ENCODE results near the gene COL16A1.

Gene COL16A1

DNA sequence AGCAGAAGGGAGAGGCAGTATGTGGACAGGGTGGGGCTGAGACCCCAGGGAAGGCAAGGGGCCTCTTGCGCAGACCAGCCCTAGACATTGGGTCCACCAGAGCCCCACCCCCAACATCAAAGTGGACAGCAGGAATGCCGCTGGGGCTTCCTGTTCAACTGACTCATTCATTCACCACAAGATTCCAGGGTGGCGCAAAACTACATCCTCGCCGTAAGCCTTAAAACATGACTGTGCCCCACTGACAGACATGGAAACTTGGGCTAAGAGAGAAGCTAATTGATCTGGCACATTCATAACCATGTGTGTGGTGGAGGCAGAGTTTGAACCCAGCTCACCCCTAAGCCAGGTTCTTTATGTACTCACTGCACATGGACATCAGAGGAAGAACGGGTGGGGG is 14.0 kb downstream of the COL16A1 start:
- peak overlapping the region in 5 of 11 experiments; percentile 16 to 64 (median 49); a peak in 9 of 22 replicates for H3K4me2 ChIP-seq

DNA sequence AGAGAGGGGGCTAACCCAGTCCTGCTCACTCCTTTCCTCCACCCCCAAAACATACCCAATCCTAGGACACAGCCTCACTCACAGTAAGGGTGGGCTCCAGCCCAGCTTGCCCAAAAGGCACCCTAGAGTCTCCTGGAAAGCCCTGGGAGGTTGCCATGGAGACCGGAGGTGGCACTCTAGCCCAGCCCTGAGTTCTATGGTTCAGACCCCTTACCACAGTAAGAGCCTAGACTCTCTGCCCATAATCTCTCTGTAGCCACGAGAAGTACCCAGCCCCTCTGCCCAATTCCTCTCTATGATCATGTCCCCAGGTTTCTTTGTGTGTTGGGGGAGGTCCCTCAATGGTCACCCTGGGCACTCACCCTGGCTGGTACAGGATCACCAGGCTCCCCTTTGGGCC is 14.4 kb downstream of the COL16A1 start:
- Histone ChIP-seq H3K27ac (0 out of 22 replicates have a peak overlapping the region, but pooled peaks of 1 of the 11 experiments have one; percentile 13), H3K4me1 (peaks cover 0 to 14% (median 7%) of the 10 kb centered on the region in 10 experiments; a peak in 11 of 20 replicates)

More for the DNA sequence above, 14.0 kb downstream of the COL16A1 start:
- no peaks in the 10 kb centered on the region for H3K9me3 ChIP-seq (replicated peaks in 1 of 11)
- H3K27me3 ChIP-seq, result no peaks in the 10 kb centered on the region
- TF ChIP-seq Cebpa-rat (IDR thresholded peaks at IDR 0.05), result no peak
- H3K4me1 ChIP-seq, result peaks cover 0 to 14% (median 7%) of the 10 kb centered on the region in 10 experiments; a peak in 11 of 20 replicates
- H3K9ac ChIP-seq, result no peak overlapping the region
- no peak overlapping the region for H3K4me3 ChIP-seq
- H3K36me3 ChIP-seq, result no peaks in the 10 kb centered on the region
- 0 out of 22 replicates have a peak overlapping the region, but pooled peaks of 1 of the 11 experiments have one; percentile 13 for H3K27ac ChIP-seq
- no peaks in the 10 kb centered on the region for H4K20me1 ChIP-seq

DNA sequence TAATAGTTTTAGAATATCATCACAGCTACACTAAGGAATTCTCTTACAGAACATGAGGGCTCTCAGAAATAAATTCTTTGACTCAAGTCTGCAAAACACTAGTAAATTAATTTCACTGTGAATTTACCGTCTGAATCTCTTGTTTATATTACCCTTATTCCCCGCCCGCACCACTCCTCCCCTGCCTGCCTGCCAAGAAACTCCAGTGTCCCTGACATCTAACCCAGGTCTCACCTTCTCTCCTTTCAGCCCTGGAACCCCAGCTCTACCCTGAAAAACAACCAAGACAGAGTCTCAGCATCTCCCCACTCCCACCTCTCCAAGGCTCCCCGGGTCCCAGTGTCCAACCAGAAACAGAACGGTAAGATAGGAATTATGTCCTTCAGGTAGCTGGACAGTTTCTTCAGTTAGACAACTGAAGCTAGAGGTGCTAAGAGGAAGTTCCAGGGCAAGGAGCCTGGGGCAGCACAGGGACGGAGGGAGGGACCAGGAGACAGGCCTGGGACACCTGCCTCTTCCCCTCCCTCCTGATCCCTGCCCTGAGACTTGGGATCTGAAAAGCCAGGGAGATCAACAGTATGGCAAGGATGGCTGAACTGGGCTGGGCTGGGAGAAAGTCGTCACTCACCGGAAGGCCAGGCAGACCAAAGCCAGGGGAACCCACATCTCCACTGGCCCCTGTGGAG is 15.4 kb downstream of the COL16A1 start:
- Histone ChIP-seq H3K9ac (no peak overlapping the region), H3K27ac (no peak overlapping the region), H4K20me1 (peaks cover 0 to 4% (median 0%) of the 10 kb centered on the region in 11 experiments; a peak in 1 of 22 replicates), H3K4me2 (no peak overlapping the region), H3K36me3 (no peaks in the 10 kb centered on the region), H3K27me3 (no peaks in the 10 kb centered on the region; a peak in 1 of 22 replicates), H3K4me1 (peaks cover 0 to 14% (median 7%) of the 10 kb centered on the region in 10 experiments; a peak in 11 of 20 replicates), H3K4me3 (no peak overlapping the region), H3K9me3 (replicated peaks in 1 of 11) (no peaks in the 10 kb centered on the region)
- TF ChIP-seq Cebpa-rat (IDR thresholded peaks at IDR 0.05), result no peak

More for the DNA sequence above, 14.4 kb downstream of the COL16A1 start:
- Histone ChIP-seq H3K36me3 (no peaks in the 10 kb centered on the region), H3K4me2 (peak overlapping the region in 5 of 11 experiments; percentile 16 to 64 (median 49); a peak in 8 of 22 replicates), H3K9me3 (replicated peaks in 1 of 11) (no peaks in the 10 kb centered on the region), H3K9ac (no peak overlapping the region), H3K27me3 (no peaks in the 10 kb centered on the region; a peak in 1 of 22 replicates), H3K4me3 (no peak overlapping the region), H4K20me1 (peaks cover 0 to 3% (median 0%) of the 10 kb centered on the region in 11 experiments; a peak in 1 of 22 replicates)
- no peak for TF ChIP-seq Cebpa-rat (IDR thresholded peaks at IDR 0.05)

DNA sequence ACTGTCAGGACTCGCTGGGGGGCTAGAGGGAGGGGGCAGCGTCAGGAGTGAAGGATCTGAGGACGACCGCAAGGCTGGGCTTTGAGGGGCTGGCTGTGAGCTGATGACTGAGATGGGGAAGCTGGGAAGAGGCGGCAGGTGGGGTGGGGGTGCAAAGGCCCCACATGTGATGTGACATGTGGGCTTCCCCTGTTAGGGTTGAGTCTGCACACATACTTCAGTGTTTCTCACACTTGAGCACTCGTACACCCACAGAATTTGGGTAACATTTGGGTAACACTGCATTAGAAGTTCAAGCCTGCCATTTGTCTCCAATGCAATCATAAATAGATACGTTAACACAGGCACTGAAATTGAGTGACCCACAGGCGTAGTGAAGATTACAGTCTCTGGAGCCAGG is 16.2 kb downstream of the COL16A1 start:
- Histone ChIP-seq H3K27me3 (no peaks in the 10 kb centered on the region; a peak in 1 of 22 replicates), H3K36me3 (no peaks in the 10 kb centered on the region), H3K4me1 (peaks cover 0 to 17% (median 7%) of the 10 kb centered on the region in 10 experiments; a peak in 11 of 20 replicates), H4K20me1 (peaks cover 0 to 11% (median 0%) of the 10 kb centered on the region in 11 experiments; a peak in 1 of 22 replicates), H3K4me3 (no peak overlapping the region), H3K9ac (no peak overlapping the region), H3K27ac (no peak overlapping the region), H3K4me2 (no peak overlapping the region), H3K9me3 (replicated peaks in 1 of 11) (no peaks in the 10 kb centered on the region)
- no peak for TF ChIP-seq Cebpa-rat (IDR thresholded peaks at IDR 0.05)

DNA sequence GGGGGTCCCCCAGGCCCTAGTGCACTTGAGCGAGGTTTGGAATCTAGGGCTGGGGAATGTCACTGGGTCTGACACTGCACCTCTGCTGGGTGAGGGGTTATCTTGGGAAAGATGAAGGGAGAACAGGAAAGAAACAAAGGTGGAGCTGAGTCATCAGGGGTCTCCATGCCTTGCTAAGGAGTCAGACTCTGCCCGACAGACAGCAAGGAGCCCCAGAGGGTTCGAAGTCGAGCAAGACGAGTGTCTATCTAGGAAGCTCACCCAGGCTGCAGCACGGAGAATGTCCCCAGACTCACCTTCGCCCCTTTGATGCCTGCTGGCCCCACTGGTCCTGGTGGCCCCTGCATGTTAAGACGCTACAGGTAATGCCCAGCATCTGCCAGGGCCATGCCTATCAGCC is 18.0 kb downstream of the COL16A1 start:
- no peaks in the 10 kb centered on the region; a peak in 1 of 22 replicates for H3K27me3 ChIP-seq
- no peak overlapping the region for H3K27ac ChIP-seq
- H3K4me3 ChIP-seq, result no peak overlapping the region
- H3K9me3 ChIP-seq (replicated peaks in 1 of 11), result no peaks in the 10 kb centered on the region
- no peaks in the 10 kb centered on the region for H3K36me3 ChIP-seq
- peaks cover 0 to 18% (median 9%) of the 10 kb centered on the region in 10 experiments; a peak in 12 of 20 replicates for H3K4me1 ChIP-seq
- H3K4me2 ChIP-seq, result no peak overlapping the region
- peaks cover 0 to 11% (median 0%) of the 10 kb centered on the region in 11 experiments; a peak in 1 of 22 replicates for H4K20me1 ChIP-seq
- TF ChIP-seq Cebpa-rat (IDR thresholded peaks at IDR 0.05), result no peak
- no peak overlapping the region for H3K9ac ChIP-seq

DNA sequence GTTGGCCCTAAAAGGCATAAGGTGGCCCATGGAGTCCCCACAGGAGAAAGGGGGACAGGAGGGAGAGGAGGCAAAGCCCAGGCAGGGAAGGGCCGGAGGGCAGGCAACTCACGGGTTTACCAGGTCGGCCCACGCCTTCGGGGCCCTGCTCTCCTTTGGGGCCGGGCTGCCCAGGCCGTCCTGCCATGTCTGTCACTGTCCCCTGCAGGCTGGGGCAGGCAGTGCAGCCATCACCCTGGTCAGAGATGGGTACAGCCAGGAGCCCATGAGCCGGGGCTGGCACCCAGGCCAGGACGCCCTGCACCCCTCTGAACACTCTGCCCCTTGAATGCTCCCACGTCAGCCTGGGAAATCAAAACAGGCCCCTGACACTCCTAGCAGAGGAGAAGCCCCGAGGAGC is 19.8 kb downstream of the COL16A1 start:
- no peak for TF ChIP-seq Cebpa-rat (IDR thresholded peaks at IDR 0.05)
- no peak overlapping the region for H3K4me3 ChIP-seq
- no peak overlapping the region for H3K27ac ChIP-seq
- no peaks in the 10 kb centered on the region for H3K9me3 ChIP-seq (replicated peaks in 1 of 11)
- H3K27me3 ChIP-seq, result no peaks in the 10 kb centered on the region; a peak in 1 of 22 replicates
- no peaks in the 10 kb centered on the region for H3K36me3 ChIP-seq
- H3K4me1 ChIP-seq, result peaks cover 0 to 8% (median 0%) of the 10 kb centered on the region in 10 experiments; a peak in 2 of 20 replicates
- no peak overlapping the region for H3K9ac ChIP-seq
- H3K4me2 ChIP-seq, result no peak overlapping the region
- H4K20me1 ChIP-seq, result peaks cover 0 to 11% (median 0%) of the 10 kb centered on the region in 11 experiments; a peak in 1 of 22 replicates

DNA sequence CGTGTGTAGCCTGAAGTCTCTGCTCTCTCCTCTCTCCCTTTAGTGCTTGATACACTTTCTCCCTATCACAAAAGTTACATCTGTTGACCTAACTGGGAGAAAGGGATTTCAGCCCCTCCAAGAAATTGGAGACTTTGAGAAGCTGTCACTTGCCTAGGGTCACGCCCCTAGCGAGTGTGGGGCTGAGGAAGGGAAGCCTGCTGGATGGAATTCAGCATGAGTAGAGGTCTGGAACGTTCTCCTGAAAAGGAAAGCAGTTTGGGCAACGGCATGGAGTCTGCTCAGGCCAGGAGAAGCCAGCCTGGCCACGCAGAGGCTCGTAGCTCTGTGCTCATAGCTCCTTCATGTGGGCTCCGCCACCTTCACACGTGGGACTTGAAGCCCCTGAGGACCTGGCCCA is 22.4 kb downstream of the COL16A1 start:
- no peaks in the 10 kb centered on the region for H3K36me3 ChIP-seq
- H3K27ac ChIP-seq, result no peak overlapping the region
- TF ChIP-seq Cebpa-rat (IDR thresholded peaks at IDR 0.05), result no peak

DNA sequence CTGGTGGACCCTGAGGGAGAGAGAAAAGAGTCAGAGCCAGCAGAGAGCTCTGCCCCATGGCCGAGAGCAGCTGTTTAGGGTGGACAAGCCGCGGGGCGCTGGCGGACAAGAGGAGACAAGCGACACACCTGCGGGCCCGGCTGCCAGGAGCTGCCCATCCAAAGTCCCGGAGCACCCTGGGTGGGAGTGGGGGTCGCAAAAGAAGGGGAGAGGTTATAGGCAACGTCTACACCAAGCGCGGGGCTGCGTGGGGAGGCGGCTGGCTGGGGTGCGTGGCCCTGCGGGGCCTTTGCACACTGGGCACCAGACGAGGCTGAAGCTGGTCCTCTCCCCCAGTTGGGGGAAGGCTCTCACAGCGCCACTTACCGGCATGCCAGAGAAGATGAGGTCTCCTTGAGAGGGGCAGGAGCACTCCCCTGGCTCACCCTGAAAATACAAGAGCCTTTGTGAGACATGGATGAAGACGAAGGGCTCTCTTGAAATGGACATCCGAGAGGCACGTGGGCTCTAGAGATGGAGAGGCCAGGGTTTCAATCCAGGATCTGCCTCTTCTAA is 24.1 kb downstream of the COL16A1 start:
- Histone ChIP-seq H3K4me3 (no peak overlapping the region), H3K36me3 (no peaks in the 10 kb centered on the region), H3K4me2 (no peak overlapping the region), H3K27ac (no peak overlapping the region), H3K9ac (no peak overlapping the region), H3K9me3 (replicated peaks in 1 of 11) (no peaks in the 10 kb centered on the region), H4K20me1 (peaks cover 0 to 11% (median 0%) of the 10 kb centered on the region in 11 experiments; a peak in 1 of 22 replicates), H3K27me3 (no peaks in the 10 kb centered on the region; a peak in 1 of 22 replicates), H3K4me1 (peaks cover 0 to 10% (median 0%) of the 10 kb centered on the region in 10 experiments; a peak in 3 of 20 replicates)
- no peak for TF ChIP-seq Cebpa-rat (IDR thresholded peaks at IDR 0.05)

More for the DNA sequence above, 22.4 kb downstream of the COL16A1 start:
- no peaks in the 10 kb centered on the region; a peak in 1 of 22 replicates for H3K27me3 ChIP-seq
- no peak overlapping the region for H3K4me3 ChIP-seq
- H3K9me3 ChIP-seq (replicated peaks in 1 of 11), result no peaks in the 10 kb centered on the region
- peak overlapping the region in 2 of 11 experiments; percentile 4 to 42; a peak in 1 of 22 replicates for H3K4me2 ChIP-seq
- H3K9ac ChIP-seq, result no peak overlapping the region
- H3K4me1 ChIP-seq, result peaks cover 0 to 10% (median 0%) of the 10 kb centered on the region in 10 experiments; a peak in 3 of 20 replicates
- H4K20me1 ChIP-seq, result peaks cover 0 to 11% (median 0%) of the 10 kb centered on the region in 11 experiments; a peak in 1 of 22 replicates

DNA sequence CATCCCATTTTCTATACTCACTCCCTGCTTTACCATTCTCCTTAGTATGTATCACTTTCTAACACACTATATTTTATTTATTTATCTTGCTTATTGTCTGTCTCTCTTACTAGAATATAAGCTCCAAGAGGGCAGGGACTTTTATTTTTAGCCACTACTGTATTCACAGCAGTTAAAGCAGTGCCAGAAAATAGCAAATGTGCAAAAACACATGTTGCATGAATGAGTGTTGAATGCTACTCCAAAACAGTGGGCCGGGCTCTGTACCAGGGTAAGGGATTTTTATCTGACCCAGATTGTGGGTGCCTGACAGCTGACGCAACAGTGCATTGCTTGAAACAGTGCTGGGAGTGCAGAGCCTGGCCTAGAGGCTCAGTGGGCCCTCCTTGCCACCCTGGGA is 24.7 kb downstream of the COL16A1 start:
- Histone ChIP-seq H3K4me3 (no peak overlapping the region), H4K20me1 (peaks cover 0 to 7% (median 0%) of the 10 kb centered on the region in 11 experiments; a peak in 1 of 22 replicates), H3K27me3 (no peaks in the 10 kb centered on the region), H3K4me2 (no peak overlapping the region), H3K27ac (no peak overlapping the region), H3K9me3 (replicated peaks in 1 of 11) (no peaks in the 10 kb centered on the region), H3K4me1 (peaks cover 0 to 10% (median 0%) of the 10 kb centered on the region in 10 experiments; a peak in 3 of 20 replicates), H3K9ac (no peak overlapping the region), H3K36me3 (no peaks in the 10 kb centered on the region)
- TF ChIP-seq Cebpa-rat (IDR thresholded peaks at IDR 0.05), result no peak

Data from BLaER1 treated with 17β-estradiol and CSF1 and Interleukin-3, amounts not matched to agents 10 nM and 100 nM (cell line).